IMR-90 (cell line): ENCODE measurements around the gene METTL15. TPM values are rescaled to one million over a fixed set of nuclear protein-coding genes. Genes with fewer than 3 reads are reported as not detected.

ENCODE experiments used
- ATAC-seq: fragments of 200-7000 bp; cut with Tn5 transposase; 2 replicates; pipeline ENCODE4 v1.9.1; 2020; ENCODE audit warnings: low read depth, mild to moderate bottlenecking, moderate library complexity
- BruUV-seq: library from RNA; stranded (reverse); fragments of 400-500 nt; replicated peaks from 2 replicates; lab custom pipeline; 2021; lab: Mats Ljungman, UMichigan
- CTCF ChIA-PET: fragments of 300-600 bp; formaldehyde crosslinking; extraction: SDS; loops from one replicate; lab custom pipeline; 2021; ENCODE audit warnings: antibody characterized with exemption; lab: Yijun Ruan, JAX
- POLR2A ChIA-PET: fragments of 300-600 bp; sonication (Branson Sonifier 250); formaldehyde crosslinking; loops from one replicate; lab custom pipeline; 2022; ENCODE audit warnings: antibody characterized with exemption; ENCODE audit not compliant: unreplicated experiment; lab: Charles Lee
- DNase-seq: peaks from one replicate; pipeline ENCODE4 v3.0.0; 2013
- H2AFZ ChIP-seq: replicated peaks from 2 replicates; pipeline ENCODE3; 2013; ENCODE audit warnings: low read length, mild to moderate bottlenecking; ENCODE audit not compliant: poor library complexity
- H2AK5ac ChIP-seq: 2 replicates; pipeline ENCODE4 v1.6.1; 2013; ENCODE audit warnings: low read depth, low read length, inconsistent platforms
- H2AK9ac ChIP-seq: replicated peaks from 2 replicates; pipeline ENCODE3; 2013; ENCODE audit warnings: mild to moderate bottlenecking, low read depth, low read length, moderate library complexity; ENCODE audit not compliant: poor library complexity
- H2BK120ac ChIP-seq: 2 replicates; pipeline ENCODE4 v1.6.1; 2013; ENCODE audit warnings: low read depth, low read length, inconsistent platforms
- H2BK15ac ChIP-seq: 3 replicates; pipeline ENCODE4 v1.6.1; 2013; ENCODE audit warnings: low read depth, low read length, inconsistent platforms
- H2BK20ac ChIP-seq: 2 replicates; pipeline ENCODE4 v1.6.1; 2013; ENCODE audit warnings: low read depth, mild to moderate bottlenecking, inconsistent platforms, low read length, moderate library complexity
- H2BK5ac ChIP-seq: 2 replicates; pipeline ENCODE4 v1.6.1; 2013; ENCODE audit warnings: mild to moderate bottlenecking, low read depth, low read length, inconsistent platforms; ENCODE audit not compliant: poor library complexity, severe bottlenecking
- H3K14ac ChIP-seq: replicated peaks from 2 replicates; pipeline ENCODE4 v1.6.1; 2013; ENCODE audit warnings: low read depth, low read length, inconsistent platforms
- H3K18ac ChIP-seq: 2 replicates; pipeline ENCODE4 v1.6.1; 2013; ENCODE audit warnings: low read depth, low read length, control low read depth
- H3K23ac ChIP-seq: 2 replicates; pipeline ENCODE4 v1.6.1; 2013; ENCODE audit warnings: low read depth, low read length, inconsistent platforms
- H3K27ac ChIP-seq: 2 replicates; pipeline ENCODE4 v1.5.1; 2013; ENCODE audit warnings: mild to moderate bottlenecking, control low read depth, low read length; ENCODE audit not compliant: insufficient read depth
- H3K27me3 ChIP-seq: 2 replicates; pipeline ENCODE4 v1.6.1; 2013; ENCODE audit warnings: low read length; ENCODE audit not compliant: control insufficient read depth, insufficient read depth
- H3K36me3 ChIP-seq: 2 replicates; pipeline ENCODE4 v1.6.1; 2013; ENCODE audit warnings: low read length, mixed read lengths; ENCODE audit not compliant: control insufficient read depth, insufficient read depth
- H3K4ac ChIP-seq: 2 replicates; pipeline ENCODE4 v1.6.1; 2013; ENCODE audit warnings: low read depth, low read length, inconsistent platforms
- H3K4me1 ChIP-seq: 2 replicates; pipeline ENCODE4 v1.6.1; 2013; ENCODE audit warnings: low read length, mixed read lengths; ENCODE audit not compliant: control insufficient read depth, insufficient read depth
- H3K4me2 ChIP-seq: 2 replicates; pipeline ENCODE4 v1.6.1; 2013; ENCODE audit warnings: low read depth, mild to moderate bottlenecking, control low read depth, low read length, moderate library complexity
- H3K4me3 ChIP-seq: 2 replicates; pipeline ENCODE4 v1.5.1; 2013; ENCODE audit warnings: low read depth, mild to moderate bottlenecking, control low read depth, low read length, moderate library complexity; ENCODE audit not compliant: insufficient read depth
- H3K56ac ChIP-seq: 2 replicates; pipeline ENCODE4 v1.6.1; 2013; ENCODE audit warnings: low read length, inconsistent platforms; ENCODE audit not compliant: insufficient read depth; ENCODE audit errors: extremely low read depth
- H3K79me1 ChIP-seq, 2 experiments: 2 replicates each; pipeline ENCODE4 v1.6.1; 2013; ENCODE audit warnings: low read length in 2 of 2, inconsistent platforms in 1 of 2, low read depth in 1 of 2
- H3K9ac ChIP-seq: 2 replicates; pipeline ENCODE4 v1.6.1; 2013; ENCODE audit warnings: low read depth, low read length, control low read depth
- H3K9me1 ChIP-seq: 2 replicates; pipeline ENCODE4 v1.6.1; 2013; ENCODE audit warnings: low read length, inconsistent platforms; ENCODE audit not compliant: insufficient read depth
- H3K9me3 ChIP-seq: 2 replicates; pipeline ENCODE4 v1.6.1; 2013; ENCODE audit warnings: low read length; ENCODE audit not compliant: control insufficient read depth, insufficient read depth
- H4K20me1 ChIP-seq: 2 replicates; pipeline ENCODE4 v1.6.1; 2013; ENCODE audit warnings: low read length, inconsistent platforms; ENCODE audit not compliant: insufficient read depth
- H4K5ac ChIP-seq: 2 replicates; pipeline ENCODE4 v1.6.1; 2013; ENCODE audit warnings: mild to moderate bottlenecking, low read depth, low read length, control low read depth
- H4K8ac ChIP-seq, 2 experiments: 2 replicates each; pipeline ENCODE4 v1.6.1; 2013; ENCODE audit warnings: low read depth in 2 of 2, low read length in 2 of 2, control low read depth in 1 of 2, inconsistent platforms in 1 of 2
- H4K91ac ChIP-seq: 2 replicates; pipeline ENCODE4 v1.6.1; 2013; ENCODE audit warnings: low read depth, low read length, inconsistent platforms; ENCODE audit not compliant: insufficient read depth
- BHLHE40 ChIP-seq: fragments of 150-350 bp; IDR thresholded peaks from 2 replicates; pipeline ENCODE4 v1.6.1; 2016; ENCODE audit warnings: mild to moderate bottlenecking, low read depth, low read length
- CEBPB ChIP-seq: IDR thresholded peaks from 2 replicates; pipeline ENCODE4 v1.6.1; 2012; ENCODE audit warnings: low read depth, low read length, improper control_type of control experiment
- CTCF ChIP-seq: conservative IDR thresholded peaks from 2 replicates; pipeline ENCODE4 v1.5.1; 2012; ENCODE audit warnings: mild to moderate bottlenecking, low read depth, low read length, improper control_type of control experiment
- ELK1 ChIP-seq: fragments of 150-350 bp; IDR thresholded peaks from 2 replicates; pipeline ENCODE4 v1.6.1; 2016; ENCODE audit warnings: low read depth, mild to moderate bottlenecking, low read length, moderate library complexity, borderline replicate concordance
- FOS ChIP-seq: fragments of 150-350 bp; IDR thresholded peaks from 2 replicates; pipeline ENCODE4 v1.6.1; 2016; ENCODE audit warnings: low read depth, low read length
- MAFK ChIP-seq: IDR thresholded peaks from 2 replicates; pipeline ENCODE4 v1.6.1; 2012; ENCODE audit warnings: low read depth, low read length, improper control_type of control experiment
- MAZ ChIP-seq: IDR thresholded peaks from 2 replicates; pipeline ENCODE4 v1.6.1; 2012; ENCODE audit warnings: low read depth, mild to moderate bottlenecking, low read length, improper control_type of control experiment, moderate library complexity, borderline replicate concordance
- MXI1 ChIP-seq: IDR thresholded peaks from 2 replicates; pipeline ENCODE4 v1.6.1; 2012; ENCODE audit warnings: low read depth, mild to moderate bottlenecking, low read length, moderate library complexity, borderline replicate concordance
- NFE2L2 ChIP-seq: fragments of 150-350 bp; IDR thresholded peaks from 2 replicates; pipeline ENCODE4 v1.6.1; 2016; ENCODE audit warnings: low read depth, mild to moderate bottlenecking, low read length
- POLR2A ChIP-seq: IDR thresholded peaks from 2 replicates; pipeline ENCODE4 v1.6.1; 2012; ENCODE audit warnings: mild to moderate bottlenecking, low read depth, low read length
- RAD21 ChIP-seq: IDR thresholded peaks from 2 replicates; pipeline ENCODE4 v1.6.1; 2012; ENCODE audit warnings: low read length, improper control_type of control experiment
- RCOR1 ChIP-seq: IDR thresholded peaks from 2 replicates; pipeline ENCODE4 v1.6.1; 2012; ENCODE audit warnings: mild to moderate bottlenecking, low read length, improper control_type of control experiment; ENCODE audit not compliant: insufficient replicate concordance
- RFX5 ChIP-seq: IDR thresholded peaks from 2 replicates; pipeline ENCODE4 v1.8.0; 2012; ENCODE audit warnings: low read depth, mild to moderate bottlenecking, low read length, moderate library complexity
- SMC3 ChIP-seq: fragments of 150-350 bp; IDR thresholded peaks from 2 replicates; pipeline ENCODE4 v1.6.1; 2016; ENCODE audit warnings: low read depth, mild to moderate bottlenecking, antibody characterized with exemption, low read length, moderate library complexity
- USF2 ChIP-seq: fragments of 150-350 bp; IDR thresholded peaks from 2 replicates; pipeline ENCODE4 v1.6.1; 2017; ENCODE audit warnings: mild to moderate bottlenecking, antibody characterized with exemption, low read length, low read depth
- WGBS, 2 experiments: methylation state at CpG; one replicate each; pipeline versions ENCODE4 v1.1.5 to v1.1.7; 2013; ENCODE audit warnings: missing lambda C conversion rate in 2 of 2; ENCODE audit not compliant: insufficient read length in 1 of 2; ENCODE audit errors: extremely low coverage in 2 of 2; 5-methylcytosine and 5-hydroxymethylcytosine counted together
- dilution Hi-C: fragments of 300-500 bp; cut with HindIII; formaldehyde crosslinking; loops from one replicate; pipeline ENCODE4 v1.14.3; 2018; ENCODE audit warnings: low sequenced_read_pairs; ENCODE audit not compliant: unreplicated experiment
- in situ Hi-C: fragments of 300-500 bp; cut with MboI; formaldehyde crosslinking; loops from 3 replicates; pipeline ENCODE4 v1.14.3; 2019; ENCODE audit warnings: low sequenced_read_pairs, inconsistent platforms, mixed read lengths
- intact Hi-C: fragments of 100-400 bp; cut with micrococcal nuclease; formaldehyde crosslinking; loops from 2 replicates; pipeline ENCODE4 v1.10.0; 2022
- polyA plus RNA-seq, 3 experiments: library from polyadenylated mRNA; depleted of rRNA; stranded (reverse); fragments of >200 nt; gene quantifications; 2 replicates each; pipeline ENCODE4 v1.2.3, GENCODE V29; 2012; ENCODE audit warnings: low replicate concordance in 1 of 3
- total RNA-seq: library from RNA; depleted of rRNA; stranded (reverse); fragments of >200 nt; gene quantifications from 2 replicates; pipeline ENCODE4 v1.2.3, GENCODE V29; 2012

The METTL15 gene
- total and polyA plus RNA-seq, 2 of the 4 experiments (the other 2 are of a cell fraction) = 6.5 to 30.5 TPM

GRCh38 chr11:28353991-28354390, 245.8 kb downstream of the METTL15 start:
- Histone ChIP-seq H2BK15ac (no peak overlapping the region), H4K5ac (no peak overlapping the region), H3K4ac (no peak overlapping the region), H3K56ac (no peak overlapping the region), H4K8ac (no peak overlapping the region), H3K9me1 (no peaks in the 10 kb centered on the region), H3K18ac (no peak overlapping the region), H2AFZ (no peak overlapping the region), H3K27ac (no peak overlapping the region), H3K79me1 (no peaks in the 10 kb centered on the region), H3K27me3 (no peaks in the 10 kb centered on the region), H2AK9ac (no peak overlapping the region), H3K9ac (no peak overlapping the region), H3K23ac (no peak overlapping the region), H3K4me1 (no peaks in the 10 kb centered on the region), H3K4me3 (no peak overlapping the region), H2BK120ac (no peak overlapping the region), H3K36me3 (no peaks in the 10 kb centered on the region), H2BK20ac (no peak overlapping the region), H3K14ac (no peak overlapping the region), H4K20me1 (no peaks in the 10 kb centered on the region), H4K91ac (no peak overlapping the region), H3K4me2 (no peak overlapping the region), H3K9me3 (no peaks in the 10 kb centered on the region), H2AK5ac (no peak overlapping the region), H2BK5ac (no peak overlapping the region)
- BruUV-seq = no TSS peak
- ChIA-PET CTCF (no interaction called here), POLR2A (no interaction called here)
- dilution Hi-C loops (no loop called here), in situ Hi-C loops (no loop called here), intact Hi-C loops (no loop called here)
- no CpG with 5 or more reads among the region's 2 CpGs for WGBS, 2 experiments
- ATAC-seq (no peak), DNase-seq (no peak)
- TF ChIP-seq NFE2L2 (no peak), MAFK (no peak), USF2 (no peak), RFX5 (no peak), MAZ (no peak), RAD21 (no peak), CEBPB (no peak), POLR2A (no peak), FOS (no peak), ELK1 (no peak), SMC3 (no peak), RCOR1 (no peak), CTCF (no peak), BHLHE40 (no peak), MXI1 (no peak)
